A673 (cell line): ENCODE measurements around the gene CX3CR1. TPM values are rescaled to one million over a fixed set of nuclear protein-coding genes. Genes with fewer than 3 reads are reported as not detected.
"Not testable (repeated sequence)": the region's sequence is repeated elsewhere in the genome, so short reads cannot be mapped to it uniquely, and the experiment has no call there.

Experiments used
- BruUV-seq: library from RNA; stranded (reverse); fragments of 400-500 nt; replicated peaks from 2 replicates; lab custom pipeline; 2021; lab: Mats Ljungman, UMichigan
- CTCF ChIA-PET: fragments of 300-600 bp; sonication (Branson Sonifier 250); formaldehyde crosslinking; loops from one replicate; lab custom pipeline; 2022; ENCODE audit warnings: antibody characterized with exemption; lab: Charles Lee
- POLR2A ChIA-PET: fragments of 300-600 bp; sonication (Branson Sonifier 250); formaldehyde crosslinking; loops from one replicate; lab custom pipeline; 2022; ENCODE audit warnings: antibody characterized with exemption; ENCODE audit not compliant: low non-redundant PET; lab: Charles Lee
- DNase-seq: peaks from one replicate; pipeline ENCODE4 v3.0.0-alpha.2; 2015; ENCODE audit warnings: low spot score
- H3K27ac ChIP-seq: fragments of 200-600 bp; sonication (generic); 2 replicates; pipeline ENCODE4 v1.5.1; 2016; ENCODE audit warnings: mixed run types, low read depth, mild to moderate bottlenecking, mixed read lengths, antibody characterized with exemption, low read length; ENCODE audit not compliant: poor library complexity, severe bottlenecking
- H3K27me3 ChIP-seq: fragments of 200-600 bp; sonication (generic); replicated peaks from 2 replicates; pipeline ENCODE4 v1.6.1; 2017; ENCODE audit warnings: mixed run types, low read depth, mild to moderate bottlenecking, mixed read lengths, antibody characterized with exemption, low read length; ENCODE audit not compliant: insufficient read depth, poor library complexity
- H3K36me3 ChIP-seq: fragments of 200-600 bp; sonication (generic); 2 replicates; pipeline ENCODE4 v1.6.1; 2016; ENCODE audit warnings: mixed run types, mild to moderate bottlenecking, mixed read lengths, antibody characterized with exemption, low read length; ENCODE audit not compliant: insufficient read depth, poor library complexity, severe bottlenecking
- H3K4me1 ChIP-seq: fragments of 200-600 bp; sonication (generic); 2 replicates; pipeline ENCODE4 v1.6.1; 2017; ENCODE audit warnings: mixed run types, mild to moderate bottlenecking, mixed read lengths, antibody characterized with exemption, low read length; ENCODE audit not compliant: insufficient read depth, poor library complexity, severe bottlenecking
- H3K4me3 ChIP-seq: fragments of 200-600 bp; sonication (generic); 2 replicates; pipeline ENCODE4 v1.5.1; 2016; ENCODE audit warnings: low read depth, mixed run types, mild to moderate bottlenecking, mixed read lengths, low read length; ENCODE audit not compliant: poor library complexity, severe bottlenecking
- H3K9me3 ChIP-seq: fragments of 200-600 bp; sonication (generic); 2 replicates; pipeline ENCODE4 v1.6.1; 2016; ENCODE audit warnings: mixed run types, low read depth, mild to moderate bottlenecking, mixed read lengths, antibody characterized with exemption, low read length; ENCODE audit not compliant: poor library complexity, severe bottlenecking
- EZH2 ChIP-seq: fragments of 200-600 bp; sonication (generic); IDR thresholded peaks from 2 replicates; pipeline ENCODE4 v1.6.1; 2017; ENCODE audit warnings: borderline replicate concordance, low read depth, mild to moderate bottlenecking, mixed read lengths, antibody characterized with exemption, low read length; ENCODE audit not compliant: poor library complexity, severe bottlenecking
- intact Hi-C: fragments of 100-400 bp; cut with micrococcal nuclease; formaldehyde crosslinking; loops from one replicate; pipeline ENCODE4 v1.10.0; 2022; ENCODE audit not compliant: unreplicated experiment
- total RNA-seq: library from RNA; stranded (reverse); gene quantifications from 2 replicates; pipeline ENCODE4 v1.2.3, GENCODE V29; 2021
- TF ChIP-seq, protein P1 (sequence below): fragments of 300-800, 200-600 bp; sonication (generic); conservative IDR thresholded peaks from 2 replicates; pipeline ENCODE4 v1.5.1; 2017; ENCODE audit warnings: low read depth, mild to moderate bottlenecking, antibody characterized with exemption, low read length, moderate library complexity, mixed read lengths

CX3CR1 gene
- total RNA-seq, 1 experiment from 2014 or later = not detected

DNA sequence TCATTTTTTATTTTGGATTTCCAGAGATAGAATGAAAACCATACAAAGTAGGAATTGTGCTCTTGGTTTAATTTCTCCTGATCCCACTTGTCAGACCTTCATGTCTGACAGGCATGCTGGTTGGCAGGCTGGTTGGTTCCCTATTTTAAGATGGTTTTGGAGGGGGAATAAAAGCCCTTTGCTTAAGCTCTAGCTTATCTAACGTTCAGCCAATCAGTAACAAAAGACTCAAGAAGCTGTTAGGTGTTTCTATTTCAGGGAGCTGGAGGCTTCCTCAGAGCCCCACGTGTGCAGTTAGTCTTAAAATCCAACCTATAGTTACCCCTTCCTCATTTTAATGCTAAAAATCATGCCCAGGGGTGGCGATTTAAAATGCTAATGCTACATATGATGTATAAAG is 47.0 kb downstream of the CX3CR1 start:
- ChIA-PET POLR2A (no interaction called here), CTCF (no interaction called here)
- Histone ChIP-seq H3K4me3 (no peak overlapping the region), H3K4me1 (no peaks in the 10 kb centered on the region), H3K9me3 (no peaks in the 10 kb centered on the region), H3K27me3 (peaks cover 3% of the 10 kb centered on the region), H3K36me3 (no peaks in the 10 kb centered on the region), H3K27ac (no peak overlapping the region)
- intact Hi-C loops = no loop called here
- TF ChIP-seq, protein P1, sequence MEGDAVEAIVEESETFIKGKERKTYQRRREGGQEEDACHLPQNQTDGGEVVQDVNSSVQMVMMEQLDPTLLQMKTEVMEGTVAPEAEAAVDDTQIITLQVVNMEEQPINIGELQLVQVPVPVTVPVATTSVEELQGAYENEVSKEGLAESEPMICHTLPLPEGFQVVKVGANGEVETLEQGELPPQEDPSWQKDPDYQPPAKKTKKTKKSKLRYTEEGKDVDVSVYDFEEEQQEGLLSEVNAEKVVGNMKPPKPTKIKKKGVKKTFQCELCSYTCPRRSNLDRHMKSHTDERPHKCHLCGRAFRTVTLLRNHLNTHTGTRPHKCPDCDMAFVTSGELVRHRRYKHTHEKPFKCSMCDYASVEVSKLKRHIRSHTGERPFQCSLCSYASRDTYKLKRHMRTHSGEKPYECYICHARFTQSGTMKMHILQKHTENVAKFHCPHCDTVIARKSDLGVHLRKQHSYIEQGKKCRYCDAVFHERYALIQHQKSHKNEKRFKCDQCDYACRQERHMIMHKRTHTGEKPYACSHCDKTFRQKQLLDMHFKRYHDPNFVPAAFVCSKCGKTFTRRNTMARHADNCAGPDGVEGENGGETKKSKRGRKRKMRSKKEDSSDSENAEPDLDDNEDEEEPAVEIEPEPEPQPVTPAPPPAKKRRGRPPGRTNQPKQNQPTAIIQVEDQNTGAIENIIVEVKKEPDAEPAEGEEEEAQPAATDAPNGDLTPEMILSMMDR = no peak
- TF ChIP-seq EZH2 = no peak
- no peak for DNase-seq
- BruUV-seq = no TSS peak

DNA sequence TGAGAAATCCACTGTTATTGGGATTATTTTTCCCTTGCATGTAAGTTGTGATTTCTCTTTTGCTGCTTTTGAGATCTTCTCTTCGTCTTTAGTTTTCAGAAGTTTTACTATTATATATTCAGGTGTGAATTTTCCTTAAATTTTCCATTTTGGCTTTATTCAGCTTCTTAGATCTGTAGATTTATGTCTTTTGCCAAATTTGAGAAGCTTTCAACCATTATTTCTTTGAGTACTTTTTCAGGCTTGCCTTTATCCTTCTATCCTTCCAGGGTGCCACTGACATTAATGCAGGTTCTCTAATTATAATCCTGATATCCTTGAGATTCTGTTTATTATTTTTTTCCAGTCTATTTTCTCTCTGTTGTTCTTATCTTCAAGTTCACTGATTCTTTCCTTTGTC is 49.4 kb downstream of the CX3CR1 start:
- no peaks in the 10 kb centered on the region for H3K4me1 ChIP-seq
- H3K4me3 ChIP-seq = no peak overlapping the region
- intact Hi-C loops = no loop called here
- TF ChIP-seq, protein P1 = no peak
- no peak for TF ChIP-seq EZH2
- H3K36me3 ChIP-seq = no peaks in the 10 kb centered on the region
- no peak for DNase-seq
- CTCF ChIA-PET = no interaction called here
- no peaks in the 10 kb centered on the region for H3K9me3 ChIP-seq
- POLR2A ChIA-PET = no interaction called here
- no peak overlapping the region for H3K27ac ChIP-seq
- H3K27me3 ChIP-seq = no peaks in the 10 kb centered on the region
- BruUV-seq = no TSS peak

DNA sequence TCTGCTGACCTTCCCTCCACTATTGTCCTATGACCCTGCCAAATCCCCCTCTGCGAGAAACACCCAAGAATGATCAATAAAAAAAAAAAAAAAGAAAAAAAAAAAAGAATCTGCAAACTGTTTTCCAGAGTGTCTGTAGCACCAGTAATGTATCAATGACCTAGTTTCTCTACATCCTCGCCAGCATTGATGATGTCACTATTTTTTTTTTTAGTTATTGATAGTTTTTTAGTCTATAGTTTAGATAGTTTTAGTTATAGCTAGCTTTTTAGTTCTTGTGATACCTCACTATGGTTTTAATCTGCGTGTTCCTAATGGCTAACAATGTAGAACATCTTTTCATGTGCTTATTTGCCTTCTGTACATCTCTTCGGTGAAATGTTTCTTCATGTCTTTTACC is 51.3 kb downstream of the CX3CR1 start:
- Histone ChIP-seq H3K36me3 (no peaks in the 10 kb centered on the region), H3K4me3 (no peak overlapping the region), H3K27ac (no peak overlapping the region), H3K27me3 (no peaks in the 10 kb centered on the region), H3K4me1 (no peaks in the 10 kb centered on the region), H3K9me3 (no peaks in the 10 kb centered on the region)
- BruUV-seq = no TSS peak
- DNase-seq = no peak
- ChIA-PET POLR2A (no interaction called here), CTCF (no interaction called here)
- TF ChIP-seq EZH2 = no peak
- TF ChIP-seq, protein P1 = no peak
- intact Hi-C loops = no loop called here

DNA sequence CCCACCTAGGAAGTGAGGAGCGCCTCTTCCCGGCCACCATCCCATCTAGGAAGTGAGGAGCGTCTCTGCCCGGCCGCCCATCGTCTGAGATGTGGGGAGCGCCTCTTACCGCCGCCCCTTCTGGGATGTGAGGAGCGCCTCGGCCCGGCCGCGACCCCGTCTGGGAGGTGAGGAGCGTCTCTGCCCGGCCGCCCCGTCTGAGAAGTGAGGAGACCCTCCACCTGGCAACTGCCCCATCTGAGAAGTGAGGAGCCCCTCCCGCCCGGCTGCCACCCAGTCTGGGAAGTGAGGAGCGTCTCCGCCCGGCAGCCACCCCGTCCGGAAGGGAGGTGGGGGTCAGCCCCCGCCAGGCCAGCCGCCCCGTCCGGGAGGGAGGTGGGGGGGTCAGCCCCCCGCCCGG is 52.2 kb downstream of the CX3CR1 start:
- CTCF ChIA-PET, H3K4me1 ChIP-seq, DNase-seq, H3K4me3 ChIP-seq, intact Hi-C loops, H3K27me3 ChIP-seq, BruUV-seq, H3K9me3 ChIP-seq, POLR2A ChIA-PET, H3K36me3 ChIP-seq, H3K27ac ChIP-seq: not testable (repeated sequence)
